Activated gamma-delta T cell (primary cell): ENCODE results near the gene PIAS1.
"Not testable (repeated sequence)": the region's sequence is repeated elsewhere in the genome, so short reads cannot be mapped to it uniquely, and the experiment has no call there.

Source experiments
- DNase-seq: peaks from one replicate; lab custom pipeline; 2025; lab: John Stamatoyannopoulos, UW

The PIAS1 gene

GRCh38 chr15:68034719-68035293, 19.3 kb upstream of the PIAS1 start:
- DNase-seq: no peak

DNA sequence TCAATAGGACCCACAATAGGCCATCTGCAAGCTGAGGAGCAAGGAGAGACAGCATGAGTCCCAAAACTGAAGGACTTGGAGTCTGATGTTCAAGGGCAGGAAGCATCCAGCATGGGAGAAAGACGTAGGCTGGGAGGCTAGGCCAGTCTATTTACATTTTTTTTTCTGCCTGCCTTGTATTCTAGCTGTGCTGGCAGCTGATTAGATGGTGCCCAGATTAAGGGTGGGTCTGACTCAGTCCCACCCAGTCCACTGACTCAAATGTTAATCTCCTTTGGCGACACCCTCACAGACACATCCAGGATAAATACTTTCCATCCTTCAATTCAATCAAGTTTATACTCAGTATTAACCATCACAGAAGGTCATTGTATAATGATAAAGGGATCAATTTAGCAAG, 15.9 kb upstream of the PIAS1 start:
- no peak for DNase-seq

- no peak for DNase-seq
Measured at GRCh38 chr15:68040144-68040543, 14.0 kb upstream of the PIAS1 start.

DNA sequence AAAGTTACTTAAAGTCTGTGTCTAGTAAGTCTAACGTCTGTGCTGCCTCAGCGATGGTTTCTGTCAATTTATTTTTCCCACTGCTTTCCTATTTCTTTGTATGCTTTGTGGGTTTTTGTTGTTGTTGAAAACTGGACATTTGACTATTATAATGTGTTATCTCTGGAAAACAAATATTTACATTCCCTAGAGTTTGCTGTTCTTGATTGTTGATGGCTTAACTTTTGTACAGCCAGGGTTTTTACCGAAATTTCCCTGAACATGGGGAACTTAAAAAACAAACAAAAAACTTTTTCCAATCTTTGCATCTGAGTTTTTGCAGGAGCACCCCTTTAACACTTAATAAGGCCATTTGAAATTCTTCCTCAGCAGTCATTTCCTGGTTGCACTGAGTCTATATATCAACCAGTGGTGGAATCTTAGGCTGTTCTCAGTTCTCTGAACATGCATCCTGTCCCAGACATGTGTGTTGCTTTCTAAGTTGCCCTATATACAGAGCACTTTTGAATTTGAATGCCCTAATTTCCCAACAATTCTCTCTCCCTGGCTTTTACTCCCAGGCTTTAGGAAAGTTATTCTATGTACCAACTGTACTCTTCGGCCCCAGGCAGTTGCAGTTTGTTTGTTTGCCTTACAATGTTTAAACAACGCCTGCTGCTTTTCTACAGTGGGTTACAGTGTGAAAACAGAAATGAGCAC, 11.8 kb upstream of the PIAS1 start:
- DNase-seq: no peak

- no peak for DNase-seq
Measured at GRCh38 chr15:68042855-68043222, 11.3 kb upstream of the PIAS1 start.

DNA sequence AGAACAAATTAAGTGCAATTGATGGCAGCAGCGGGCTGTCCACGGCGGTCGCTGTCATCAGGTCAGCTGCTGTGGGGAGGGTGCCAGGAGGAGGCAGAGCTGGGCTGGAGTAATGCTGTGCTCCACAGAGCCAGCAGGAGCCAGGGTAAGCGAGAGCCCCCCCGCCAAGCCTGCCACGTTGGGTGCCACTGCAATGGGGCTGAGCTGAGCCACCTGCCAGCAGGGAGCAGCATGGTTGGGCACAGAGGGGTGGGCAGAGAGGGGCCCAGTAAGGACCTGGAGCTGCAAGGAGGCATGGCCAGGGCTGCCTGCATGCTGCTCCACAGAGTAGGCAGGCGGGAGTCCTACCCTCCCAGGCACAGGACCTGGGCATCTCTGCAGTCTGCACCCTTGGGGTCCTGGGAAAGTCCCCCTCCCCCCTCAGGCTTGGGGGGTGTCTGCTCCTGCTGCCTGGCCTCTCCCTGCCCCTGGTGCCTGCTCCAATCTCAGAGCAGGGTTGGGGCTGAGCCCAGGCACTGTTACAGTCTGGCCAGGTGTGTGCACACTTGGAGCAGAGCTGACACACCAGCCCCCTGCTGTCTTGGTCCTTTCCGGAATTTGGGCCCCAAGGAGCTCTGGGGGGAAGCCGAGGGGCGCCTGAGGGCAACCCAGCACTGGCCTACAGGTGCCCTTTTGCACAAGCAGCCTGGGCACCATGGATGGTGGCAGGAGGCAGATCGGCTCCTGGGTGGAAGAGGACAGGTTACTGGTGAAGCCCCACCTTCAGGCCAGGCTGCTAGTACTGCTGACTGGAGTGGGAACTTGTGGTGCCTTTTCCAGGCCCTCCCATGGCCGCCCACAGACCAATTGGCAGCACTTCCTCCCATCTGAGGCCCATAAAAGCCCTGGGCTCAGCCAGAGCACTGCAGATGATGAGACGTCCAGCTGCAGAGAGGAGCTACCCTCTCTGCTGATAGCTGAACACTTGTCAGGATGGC, 8.5 kb upstream of the PIAS1 start:
- DNase-seq: no peak

DNA sequence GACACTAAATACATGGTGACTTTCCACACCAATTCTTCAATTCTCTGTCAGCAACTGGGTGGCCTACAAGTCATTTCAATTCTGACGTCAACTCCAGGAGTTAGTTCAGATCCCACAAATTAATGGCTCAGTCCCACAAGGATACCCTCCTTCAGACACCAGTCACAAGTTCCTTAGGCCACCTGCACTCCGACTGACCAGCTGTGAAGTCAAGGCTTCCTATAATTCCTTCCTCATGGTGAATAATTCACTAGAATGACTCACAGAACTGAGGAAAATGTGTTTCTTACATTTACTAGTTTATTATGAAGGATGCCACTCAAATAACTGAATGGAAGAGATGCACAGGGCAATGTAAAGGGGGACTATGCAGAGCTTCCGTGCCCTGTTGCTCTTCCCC, 6.3 kb upstream of the PIAS1 start:
- DNase-seq: no peak

DNA sequence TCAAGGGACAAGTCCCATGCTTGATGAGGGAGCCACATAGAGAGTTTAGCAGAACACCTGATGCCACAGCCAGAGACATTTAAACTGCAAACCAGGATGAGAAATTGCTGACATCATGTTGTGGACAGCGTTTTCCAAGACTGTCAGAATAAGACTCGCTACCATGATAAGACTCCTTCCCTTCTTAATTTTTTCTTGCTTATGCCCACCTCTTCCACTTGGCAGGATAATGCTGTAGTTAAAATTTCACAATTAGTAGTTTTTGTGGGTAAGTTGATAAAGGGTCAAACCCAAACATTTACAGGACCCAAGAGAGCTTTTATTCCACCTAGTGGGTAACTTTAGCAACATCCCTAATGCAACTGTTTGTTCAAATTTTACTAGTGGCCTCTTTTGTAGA, 3.0 kb upstream of the PIAS1 start:
- no peak for DNase-seq

DNA sequence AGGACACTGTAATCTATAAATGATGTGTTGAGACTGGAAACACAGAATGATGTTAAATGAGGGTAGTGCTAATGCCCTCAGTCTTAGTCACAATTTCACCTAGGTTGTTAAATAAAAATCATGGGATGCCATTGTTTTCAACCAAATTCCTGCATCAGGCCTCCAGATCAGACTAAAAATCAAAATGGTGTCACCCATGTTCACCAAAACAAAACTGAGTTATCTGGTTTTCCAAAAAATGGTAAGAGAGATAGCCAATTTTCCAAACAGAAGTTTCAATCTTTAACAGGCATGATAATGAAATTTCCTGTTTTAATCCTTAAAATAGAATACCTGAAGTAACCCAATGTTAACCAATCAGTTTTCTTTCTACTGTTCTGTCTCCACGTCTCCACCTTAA, 2.2 kb upstream of the PIAS1 start:
- DNase-seq: no peak

DNA sequence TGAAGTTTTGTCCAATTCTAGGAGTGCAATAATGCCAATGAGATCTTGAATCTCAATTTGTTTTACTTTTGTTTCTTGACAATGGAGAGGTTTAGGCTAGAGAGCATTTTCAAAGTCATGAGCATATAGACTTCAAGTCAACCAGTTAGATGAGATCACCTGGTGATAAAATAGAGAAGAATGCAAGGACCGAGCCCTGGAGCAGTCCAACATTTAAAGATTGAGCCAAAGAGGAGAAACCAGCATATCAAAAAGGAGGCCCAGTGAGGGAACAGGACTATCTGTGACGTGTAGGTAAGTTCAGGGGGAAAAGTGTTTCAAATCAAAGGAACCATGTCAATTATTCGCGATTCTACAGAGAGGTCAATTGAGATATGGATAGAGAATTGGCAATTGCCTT, 1.7 kb upstream of the PIAS1 start:
- no peak for DNase-seq

DNA sequence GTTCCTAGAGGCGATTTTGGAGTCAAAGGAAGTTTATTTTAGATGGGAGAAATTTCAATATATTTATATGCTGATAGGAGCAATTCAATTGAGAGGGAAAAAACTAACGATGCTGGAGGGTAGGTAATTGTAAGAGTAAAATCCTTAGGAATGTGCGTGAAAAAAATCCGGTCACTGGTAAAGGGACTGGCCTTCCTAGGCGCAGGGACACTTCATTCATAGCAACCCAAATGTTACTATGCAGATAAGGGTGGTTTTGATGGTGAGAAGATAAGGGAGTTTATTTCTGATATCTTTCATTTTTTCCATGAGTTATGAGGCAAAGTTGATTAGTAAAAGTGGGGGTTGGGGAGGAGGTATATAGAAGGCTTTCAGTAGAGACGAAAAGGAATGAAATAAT, 1.1 kb upstream of the PIAS1 start:
- no peak for DNase-seq

- peak; percentile 26 for DNase-seq
Measured at GRCh38 chr15:68054628-68055223, 611 bp downstream of the PIAS1 start.

- DNase-seq: no peak
Measured at GRCh38 chr15:68055224-68055705, 1.1 kb downstream of the PIAS1 start.

DNA sequence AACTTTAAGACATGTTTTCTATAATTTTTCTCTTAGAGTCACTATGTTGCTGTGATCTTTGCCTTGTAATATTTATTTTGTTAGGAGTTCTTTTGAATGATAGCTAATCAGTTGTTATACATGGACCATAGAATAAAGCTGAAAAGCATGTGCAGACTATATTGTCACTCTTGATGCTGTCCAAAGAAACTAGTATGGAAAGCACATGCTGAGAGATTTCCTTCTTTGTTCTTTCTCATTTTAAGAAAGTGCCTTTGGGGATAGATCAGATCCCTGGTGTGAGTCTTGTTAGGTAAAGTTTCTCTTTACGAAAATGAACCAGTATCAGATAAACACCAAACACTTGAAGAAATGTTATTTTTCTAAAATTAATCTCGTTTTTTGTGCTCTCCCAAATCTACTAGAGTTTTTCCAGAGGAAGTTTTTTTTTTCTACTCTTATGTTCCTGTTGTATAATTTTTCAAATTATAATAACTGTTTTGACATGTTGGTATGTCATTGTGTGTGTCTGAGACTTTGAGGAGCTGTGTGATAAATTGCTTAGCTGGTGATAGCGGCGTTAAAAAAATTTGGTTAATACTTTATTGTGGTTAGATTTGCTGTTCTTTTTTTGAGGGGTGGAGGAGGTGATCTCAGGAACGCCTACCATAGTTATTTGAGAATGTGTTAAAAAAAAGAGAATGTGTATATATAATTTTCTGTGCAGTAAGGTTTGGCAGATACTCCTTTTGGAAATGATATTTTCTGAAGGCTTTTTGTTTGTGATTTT, 2.2 kb downstream of the PIAS1 start:
- no peak for DNase-seq

DNA sequence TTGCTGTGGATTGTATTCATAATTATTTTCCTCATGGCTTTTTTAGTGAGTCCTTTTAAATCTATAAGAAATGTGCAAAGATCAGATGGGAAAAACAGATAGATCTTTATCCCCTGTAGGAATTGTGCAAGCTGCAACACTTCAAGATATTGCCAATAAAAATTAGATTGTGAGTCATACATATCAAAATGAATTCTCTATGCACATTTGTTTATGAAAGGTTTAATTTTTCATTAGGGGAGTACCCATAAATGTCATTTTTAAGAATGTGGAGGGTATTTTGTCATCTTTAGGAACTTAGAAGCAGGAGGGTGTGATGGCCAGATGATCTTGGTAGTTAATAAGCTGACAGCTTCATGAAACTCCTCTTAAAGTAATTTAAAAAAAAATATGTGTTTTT, 2.9 kb downstream of the PIAS1 start:
- no peak for DNase-seq

DNA sequence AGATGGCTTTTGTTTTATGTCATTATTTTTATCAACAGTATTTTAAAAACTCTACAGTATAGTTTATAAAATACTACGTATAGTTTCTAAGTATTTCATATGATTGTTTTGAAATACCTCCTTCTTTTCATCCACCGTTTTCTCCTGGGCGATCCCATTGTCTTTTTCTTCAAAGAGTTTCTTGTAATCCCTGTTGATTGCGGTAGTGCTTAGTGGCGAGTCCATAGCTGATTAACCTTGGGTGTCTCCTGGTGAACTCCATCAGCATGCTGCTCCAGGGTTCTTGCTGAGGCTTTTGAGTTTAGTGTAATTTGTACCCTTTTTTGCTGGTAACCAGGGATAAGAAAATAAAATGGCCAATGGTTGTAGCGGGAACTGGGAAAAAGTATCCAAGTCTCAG, 3.6 kb downstream of the PIAS1 start:
- DNase-seq: no peak

GRCh38 chr15:68058970-68059369, 4.9 kb downstream of the PIAS1 start:
- not testable (repeated sequence) for DNase-seq

- no peak for DNase-seq
Measured at GRCh38 chr15:68059630-68060029, 5.5 kb downstream of the PIAS1 start.

DNA sequence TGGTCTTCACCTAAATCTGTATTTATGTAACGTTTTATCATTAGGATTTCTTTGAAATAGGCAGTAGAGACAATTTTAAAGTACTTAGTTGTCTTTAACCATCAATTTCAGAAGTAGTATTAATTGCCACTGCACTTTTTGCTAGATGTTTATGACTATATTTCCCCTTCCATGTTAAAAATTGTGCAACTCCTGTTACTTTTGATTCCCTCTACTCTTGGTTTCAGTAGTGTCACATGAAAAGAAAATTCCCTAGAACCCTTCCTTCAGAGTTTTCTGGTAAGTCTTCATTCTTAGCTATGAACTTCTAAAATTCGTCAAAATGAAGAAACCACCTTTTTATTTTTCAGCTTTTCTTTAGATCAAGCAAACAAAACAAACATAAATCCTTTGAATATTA, 7.1 kb downstream of the PIAS1 start:
- no peak for DNase-seq

- no peak for DNase-seq
Measured at GRCh38 chr15:68061602-68062001, 7.5 kb downstream of the PIAS1 start.

DNA sequence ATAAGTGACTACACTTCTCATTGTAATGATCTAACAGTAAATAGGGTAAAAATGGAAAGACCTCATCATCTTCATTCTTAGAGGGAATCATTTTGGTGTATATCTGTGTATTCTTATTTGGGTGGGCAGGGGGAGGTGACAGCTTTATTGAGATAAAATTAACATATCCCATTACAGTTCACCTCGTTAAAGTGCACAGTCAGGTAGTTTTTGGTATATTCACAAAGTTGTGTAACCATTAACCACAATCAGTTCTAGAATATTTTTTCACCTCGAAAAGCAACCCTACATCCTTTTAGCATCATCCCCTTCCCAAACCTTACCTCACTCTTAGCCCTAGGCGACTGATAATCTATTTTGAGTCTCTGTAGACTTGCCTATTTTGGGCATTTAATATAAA, 8.1 kb downstream of the PIAS1 start:
- no peak for DNase-seq
